ENCODE data around the gene PRKN. TPM values are rescaled to one million over a fixed set of nuclear protein-coding genes. Genes with fewer than 3 reads are reported as not detected.
A peak's percentile ranks its signal among the peaks of the same experiment; 100 is the strongest.

PRKN gene
- total RNA-seq, 1 donor from 2014 or later: 2.6 TPM

- H3K4me3 ChIP-seq: no peak overlapping the region
- intact Hi-C loops (cut with DNase I): no loop called here
- no peaks in the 10 kb centered on the region for H3K36me3 ChIP-seq
- H3K27me3 ChIP-seq: no peaks in the 10 kb centered on the region
- no peak overlapping the region for H3K27ac ChIP-seq
- H3K4me1 ChIP-seq: no peaks in the 10 kb centered on the region
- peaks cover 0 to 4% of the 10 kb centered on the region in 2 donors for H3K9me3 ChIP-seq
- TF ChIP-seq, protein P1, sequence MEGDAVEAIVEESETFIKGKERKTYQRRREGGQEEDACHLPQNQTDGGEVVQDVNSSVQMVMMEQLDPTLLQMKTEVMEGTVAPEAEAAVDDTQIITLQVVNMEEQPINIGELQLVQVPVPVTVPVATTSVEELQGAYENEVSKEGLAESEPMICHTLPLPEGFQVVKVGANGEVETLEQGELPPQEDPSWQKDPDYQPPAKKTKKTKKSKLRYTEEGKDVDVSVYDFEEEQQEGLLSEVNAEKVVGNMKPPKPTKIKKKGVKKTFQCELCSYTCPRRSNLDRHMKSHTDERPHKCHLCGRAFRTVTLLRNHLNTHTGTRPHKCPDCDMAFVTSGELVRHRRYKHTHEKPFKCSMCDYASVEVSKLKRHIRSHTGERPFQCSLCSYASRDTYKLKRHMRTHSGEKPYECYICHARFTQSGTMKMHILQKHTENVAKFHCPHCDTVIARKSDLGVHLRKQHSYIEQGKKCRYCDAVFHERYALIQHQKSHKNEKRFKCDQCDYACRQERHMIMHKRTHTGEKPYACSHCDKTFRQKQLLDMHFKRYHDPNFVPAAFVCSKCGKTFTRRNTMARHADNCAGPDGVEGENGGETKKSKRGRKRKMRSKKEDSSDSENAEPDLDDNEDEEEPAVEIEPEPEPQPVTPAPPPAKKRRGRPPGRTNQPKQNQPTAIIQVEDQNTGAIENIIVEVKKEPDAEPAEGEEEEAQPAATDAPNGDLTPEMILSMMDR (IDR thresholded peaks at IDR 0.05): no peak
- no peak for DNase-seq (ENCODE audit: low spot score in 2 of 2)
Measured at GRCh38 chr6:161940519-161940918, 787.0 kb downstream of the PRKN start.

DNA sequence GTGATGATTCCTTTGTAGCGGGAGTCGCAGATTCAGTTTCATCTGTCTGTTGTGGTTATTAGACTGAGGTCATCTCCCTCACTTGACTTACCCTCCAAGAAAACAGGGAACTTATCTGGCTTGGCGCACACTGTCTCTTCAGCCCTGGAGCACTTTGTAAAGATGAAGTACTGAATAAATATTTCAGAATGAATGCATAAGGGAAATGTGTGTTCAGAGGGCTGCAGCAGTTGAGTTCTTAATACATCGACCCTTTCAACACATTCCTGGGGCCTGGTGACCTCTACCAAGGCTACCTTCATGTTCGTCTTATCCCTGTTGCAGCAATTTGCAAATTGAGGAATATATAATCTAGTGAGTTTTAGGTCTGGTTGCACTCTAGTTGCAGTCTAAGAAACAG lies 801.2 kb downstream of the PRKN start:
- no peak for DNase-seq (ENCODE audit: low spot score in 2 of 2)
- Histone ChIP-seq H3K4me3 (no peak overlapping the region), H3K9me3 (no peaks in the 10 kb centered on the region), H3K4me1 (no peaks in the 10 kb centered on the region), H3K36me3 (no peaks in the 10 kb centered on the region), H3K27ac (no peak overlapping the region), H3K27me3 (no peaks in the 10 kb centered on the region)
- intact Hi-C loops (cut with DNase I): no loop called here
- TF ChIP-seq, protein P1 (IDR thresholded peaks at IDR 0.05): no peak

DNA sequence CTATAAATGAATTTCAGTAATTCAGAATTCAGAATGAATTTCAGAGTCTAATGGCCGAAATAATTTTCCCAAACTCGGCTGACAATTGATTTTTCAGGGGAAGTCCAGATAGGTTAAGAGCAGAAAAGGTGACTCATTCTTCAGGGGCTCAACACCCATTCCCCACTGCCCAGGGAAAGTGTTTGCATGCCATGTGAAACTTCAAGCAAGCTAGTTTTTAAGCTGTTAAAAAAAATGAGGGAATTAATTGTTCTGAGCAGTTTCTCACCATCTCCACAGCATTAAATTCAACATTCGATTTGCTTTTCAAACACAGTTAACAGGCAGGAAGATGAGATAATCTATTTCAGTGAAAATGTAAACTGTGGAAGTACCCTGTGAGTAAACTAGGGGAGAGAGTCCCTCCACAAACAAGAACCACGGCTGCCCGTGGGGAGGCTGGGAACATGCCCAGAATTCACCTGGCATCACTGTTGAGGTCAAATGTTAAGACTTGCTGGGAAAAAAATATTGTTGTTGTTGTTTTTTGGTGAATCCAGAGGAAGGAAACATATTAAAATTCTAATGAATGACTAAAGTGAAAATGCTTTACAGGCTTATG lies 803.0 kb downstream of the PRKN start:
- Histone ChIP-seq H3K4me3 (no peak overlapping the region), H3K4me1 (no peaks in the 10 kb centered on the region), H3K27ac (no peak overlapping the region), H3K36me3 (no peaks in the 10 kb centered on the region), H3K9me3 (no peaks in the 10 kb centered on the region), H3K27me3 (no peaks in the 10 kb centered on the region)
- TF ChIP-seq, protein P1 (IDR thresholded peaks at IDR 0.05): no peak
- intact Hi-C loops (cut with DNase I): no loop called here
- DNase-seq (ENCODE audit: low spot score in 2 of 2): no peak

DNA sequence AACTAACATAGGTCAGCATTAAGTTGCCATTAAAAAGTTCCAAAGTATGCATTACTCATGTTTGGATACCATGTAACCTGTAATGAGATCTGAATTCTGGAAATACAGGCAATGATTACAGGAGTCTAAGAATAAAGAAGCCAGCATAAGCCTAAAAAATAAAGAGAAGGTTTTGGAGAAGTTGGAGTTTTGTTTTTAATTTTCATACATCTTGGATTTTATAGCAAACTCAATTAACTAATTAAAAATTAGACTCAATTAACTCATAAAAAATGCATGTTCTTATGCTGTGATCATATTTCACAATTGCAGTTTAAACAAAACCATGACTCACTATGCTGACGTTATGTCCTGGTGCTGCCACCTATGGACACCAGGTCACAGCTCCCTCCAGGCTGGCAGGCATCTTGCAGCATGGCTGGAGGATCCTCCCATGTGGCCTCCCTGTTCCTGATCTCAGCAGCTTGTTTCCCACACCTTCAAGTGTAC lies 804.9 kb downstream of the PRKN start:
- TF ChIP-seq, protein P1 (IDR thresholded peaks at IDR 0.05): peak in 1 of 3 experiments; percentile 22
- Histone ChIP-seq H3K27me3 (no peaks in the 10 kb centered on the region), H3K9me3 (no peaks in the 10 kb centered on the region), H3K36me3 (no peaks in the 10 kb centered on the region), H3K4me3 (no peak overlapping the region), H3K27ac (no peak overlapping the region), H3K4me1 (no peaks in the 10 kb centered on the region)
- DNase-seq (ENCODE audit: low spot score in 2 of 2): no peak
- intact Hi-C loops (cut with DNase I): no loop called here

DNA sequence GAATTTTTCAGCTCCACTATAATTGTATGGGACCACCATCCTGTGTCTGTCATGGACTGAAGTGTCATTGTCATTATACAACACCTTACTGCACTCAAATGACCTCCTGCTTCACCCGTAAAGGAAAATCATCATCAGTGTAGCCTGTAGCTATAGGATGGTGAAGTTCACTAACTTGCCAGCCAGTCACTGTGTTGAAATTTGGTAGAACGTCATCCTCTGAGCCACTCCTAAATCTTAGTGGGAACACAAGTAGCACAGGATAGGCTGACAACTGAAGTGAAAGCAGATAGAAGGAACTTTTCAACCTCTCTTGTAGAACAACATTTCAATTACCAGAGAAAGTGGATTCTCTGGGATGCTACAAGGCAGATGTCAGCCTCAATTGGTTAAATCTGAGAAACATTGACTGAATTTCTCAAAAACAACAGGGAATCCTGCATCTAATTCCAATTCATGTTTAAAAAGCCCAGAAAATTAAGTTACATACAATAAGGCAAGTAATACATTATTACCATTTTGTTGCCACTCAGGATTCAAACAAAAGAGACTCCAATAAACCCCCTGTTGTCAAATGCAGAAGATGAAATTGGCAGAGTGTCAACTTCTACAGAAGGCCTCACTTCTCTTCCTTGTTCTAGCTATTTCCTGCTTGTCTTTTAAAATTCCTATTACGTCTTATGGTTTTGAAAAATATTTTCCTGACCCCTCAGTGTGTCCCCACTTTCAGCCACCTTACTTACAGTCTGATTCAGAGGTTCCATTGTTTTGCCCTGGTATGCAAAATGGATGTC lies 805.8 kb downstream of the PRKN start:
- TF ChIP-seq, protein P1 (IDR thresholded peaks at IDR 0.05): no peak
- no peaks in the 10 kb centered on the region for H3K27me3 ChIP-seq
- DNase-seq (ENCODE audit: low spot score in 2 of 2): no peak
- H3K36me3 ChIP-seq: no peaks in the 10 kb centered on the region
- no peak overlapping the region for H3K4me3 ChIP-seq
- intact Hi-C loops (cut with DNase I): no loop called here
- H3K9me3 ChIP-seq: no peaks in the 10 kb centered on the region
- no peak overlapping the region for H3K27ac ChIP-seq
- no peaks in the 10 kb centered on the region for H3K4me1 ChIP-seq
